Measurements from ENCODE around the gene PSMC3. TPM values are rescaled to one million over a fixed set of nuclear protein-coding genes. Genes with fewer than 3 reads are reported as not detected.
A peak's percentile ranks its signal among the peaks of the same experiment; 100 is the strongest.
"Not testable (repeated sequence)": the region's sequence is repeated elsewhere in the genome, so short reads cannot be mapped to it uniquely, and the experiment has no call there.

The PSMC3 gene
- total and polyA plus RNA-seq, 10 donors = 59.7 to 105 (median 71.7) TPM

DNA sequence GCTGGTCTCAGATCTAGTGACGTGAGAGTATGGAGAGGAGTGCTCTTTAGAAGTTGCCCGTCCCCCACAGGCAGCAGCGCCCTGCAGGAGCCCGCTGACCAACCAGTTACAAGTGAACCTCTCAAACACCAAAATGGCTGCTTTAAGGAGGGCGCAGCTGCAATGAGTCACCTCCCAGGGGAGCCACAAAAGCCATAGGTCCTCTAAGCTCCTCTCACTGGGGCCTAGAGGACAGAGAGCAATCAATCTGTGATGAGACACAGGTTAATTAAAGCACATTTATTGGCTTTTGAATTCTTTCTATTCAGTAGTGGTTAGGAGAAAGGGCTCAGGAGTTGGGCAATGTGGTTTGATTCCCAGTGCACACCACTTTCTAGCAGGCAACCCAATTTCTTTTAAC is 38.2 kb upstream of the PSMC3 start:
- Histone ChIP-seq H3K36me3 (peaks cover 0 to 99% (median 27%) of the 10 kb centered on the region in 6 donors), H3K27ac (no peak overlapping the region), H3K4me1 (peaks cover 0 to 27% (median 16%) of the 10 kb centered on the region in 6 donors), H3K27me3 (replicated peaks in 1 of 7) (no peaks in the 10 kb centered on the region), H3K4me3 (no peak overlapping the region), H3K9me3 (no peaks in the 10 kb centered on the region)
- intact Hi-C loops (cut with DNase I; ENCODE audit: low total_unique reads) = no loop called here
- WGBS, 5 donors = 91 to 97% (median 95%) methylated on average over 5 of the region's 5 CpGs
- peak; percentile 36 for DNase-seq
- TF ChIP-seq, protein P1, sequence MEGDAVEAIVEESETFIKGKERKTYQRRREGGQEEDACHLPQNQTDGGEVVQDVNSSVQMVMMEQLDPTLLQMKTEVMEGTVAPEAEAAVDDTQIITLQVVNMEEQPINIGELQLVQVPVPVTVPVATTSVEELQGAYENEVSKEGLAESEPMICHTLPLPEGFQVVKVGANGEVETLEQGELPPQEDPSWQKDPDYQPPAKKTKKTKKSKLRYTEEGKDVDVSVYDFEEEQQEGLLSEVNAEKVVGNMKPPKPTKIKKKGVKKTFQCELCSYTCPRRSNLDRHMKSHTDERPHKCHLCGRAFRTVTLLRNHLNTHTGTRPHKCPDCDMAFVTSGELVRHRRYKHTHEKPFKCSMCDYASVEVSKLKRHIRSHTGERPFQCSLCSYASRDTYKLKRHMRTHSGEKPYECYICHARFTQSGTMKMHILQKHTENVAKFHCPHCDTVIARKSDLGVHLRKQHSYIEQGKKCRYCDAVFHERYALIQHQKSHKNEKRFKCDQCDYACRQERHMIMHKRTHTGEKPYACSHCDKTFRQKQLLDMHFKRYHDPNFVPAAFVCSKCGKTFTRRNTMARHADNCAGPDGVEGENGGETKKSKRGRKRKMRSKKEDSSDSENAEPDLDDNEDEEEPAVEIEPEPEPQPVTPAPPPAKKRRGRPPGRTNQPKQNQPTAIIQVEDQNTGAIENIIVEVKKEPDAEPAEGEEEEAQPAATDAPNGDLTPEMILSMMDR (IDR thresholded peaks at IDR 0.05 in 8 of 11, conservative IDR thresholded peaks at IDR 0.05 in 3 of 11) = no peak
- TF ChIP-seq POLR2AphosphoS5 (IDR thresholded peaks at IDR 0.05) = no peak
- no peak for TF ChIP-seq POLR2A (IDR thresholded peaks at IDR 0.05)

DNA sequence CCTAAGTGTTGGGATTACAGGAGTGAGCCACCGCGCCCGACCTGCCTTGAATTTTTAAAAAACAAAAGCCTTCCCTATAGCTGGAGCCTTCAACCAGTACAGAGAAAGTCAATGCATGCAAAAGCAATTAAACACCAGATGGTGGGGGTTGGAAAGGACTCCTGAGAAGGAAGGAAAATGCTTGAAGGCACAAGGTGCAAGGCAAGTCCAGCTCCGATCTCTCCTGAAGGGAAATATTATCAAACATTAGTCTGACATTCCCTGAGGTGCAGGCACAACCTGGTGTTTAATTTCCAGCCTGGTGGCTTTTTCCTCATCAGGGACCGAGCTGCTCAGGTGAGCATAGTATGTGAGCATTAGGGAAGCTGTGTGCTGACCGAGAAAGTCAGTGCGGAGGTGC is 35.6 kb upstream of the PSMC3 start:
- H3K4me3 ChIP-seq = no peak overlapping the region
- intact Hi-C loops (cut with DNase I; ENCODE audit: low total_unique reads) = no loop called here

DNA sequence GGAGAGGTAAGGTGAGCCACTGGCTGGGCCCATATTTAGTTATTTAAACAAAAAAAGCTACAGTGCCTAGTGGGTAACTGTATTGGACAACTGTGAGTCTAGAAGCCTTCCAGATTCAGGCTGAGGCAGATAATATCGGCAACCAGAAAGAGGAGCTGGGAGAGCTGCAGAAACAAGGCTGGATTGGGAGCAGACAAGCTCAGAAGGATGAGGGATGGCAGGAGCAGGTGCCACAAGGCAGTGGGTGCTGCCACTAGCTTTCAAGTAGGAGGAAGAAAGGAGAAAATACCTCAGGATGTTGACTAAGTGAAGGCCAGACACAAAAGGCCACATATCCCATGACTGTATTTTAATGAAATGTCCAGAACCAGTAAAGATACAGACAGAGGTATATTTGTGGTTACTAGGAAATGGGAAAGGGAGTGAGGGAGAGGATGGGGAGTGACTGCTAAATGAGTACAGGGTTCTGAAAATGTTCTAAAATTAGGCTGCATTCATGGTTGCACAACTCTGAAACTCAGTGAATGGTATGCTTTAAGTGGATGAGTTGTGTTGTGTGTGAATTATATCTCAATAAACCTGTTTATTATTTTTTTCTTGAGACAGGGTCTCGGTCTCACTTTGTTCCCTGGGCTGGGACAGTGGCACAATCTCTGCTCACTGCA is 34.5 kb upstream of the PSMC3 start:
- H3K4me3 ChIP-seq = no peak overlapping the region
- H3K4me1 ChIP-seq = peaks cover 0 to 8% (median 1%) of the 10 kb centered on the region in 6 donors
- 96 to 100% (median 97%) methylated on average over 2 of the region's 2 CpGs for WGBS, 5 donors
- no peaks in the 10 kb centered on the region for H3K27me3 ChIP-seq (replicated peaks in 1 of 7)
- peaks cover 0 to 74% (median 20%) of the 10 kb centered on the region in 6 donors for H3K36me3 ChIP-seq
- H3K27ac ChIP-seq = no peak overlapping the region
- DNase-seq = no peak
- intact Hi-C loops (cut with DNase I; ENCODE audit: low total_unique reads) = no loop called here
- no peaks in the 10 kb centered on the region for H3K9me3 ChIP-seq
- TF ChIP-seq, protein P1 (IDR thresholded peaks at IDR 0.05 in 8 of 11, conservative IDR thresholded peaks at IDR 0.05 in 3 of 11) = no peak
- TF ChIP-seq POLR2A (IDR thresholded peaks at IDR 0.05) (no peak), POLR2AphosphoS5 (IDR thresholded peaks at IDR 0.05) (no peak)

More for the DNA sequence above, 35.6 kb upstream of the PSMC3 start:
- peaks cover 0 to 19% (median 11%) of the 10 kb centered on the region in 6 donors for H3K4me1 ChIP-seq
- no peaks in the 10 kb centered on the region for H3K9me3 ChIP-seq
- no peak overlapping the region for H3K27ac ChIP-seq
- TF ChIP-seq POLR2AphosphoS5 (IDR thresholded peaks at IDR 0.05) = no peak
- TF ChIP-seq POLR2A (IDR thresholded peaks at IDR 0.05) = no peak
- TF ChIP-seq, protein P1 (IDR thresholded peaks at IDR 0.05 in 8 of 11, conservative IDR thresholded peaks at IDR 0.05 in 3 of 11) = no peak
- WGBS, 5 donors = 95 to 98% (median 97%) methylated on average over 7 of the region's 7 CpGs
- H3K36me3 ChIP-seq = peaks cover 0 to 85% (median 22%) of the 10 kb centered on the region in 6 donors
- peak; percentile 40 for DNase-seq
- no peaks in the 10 kb centered on the region for H3K27me3 ChIP-seq (replicated peaks in 1 of 7)

DNA sequence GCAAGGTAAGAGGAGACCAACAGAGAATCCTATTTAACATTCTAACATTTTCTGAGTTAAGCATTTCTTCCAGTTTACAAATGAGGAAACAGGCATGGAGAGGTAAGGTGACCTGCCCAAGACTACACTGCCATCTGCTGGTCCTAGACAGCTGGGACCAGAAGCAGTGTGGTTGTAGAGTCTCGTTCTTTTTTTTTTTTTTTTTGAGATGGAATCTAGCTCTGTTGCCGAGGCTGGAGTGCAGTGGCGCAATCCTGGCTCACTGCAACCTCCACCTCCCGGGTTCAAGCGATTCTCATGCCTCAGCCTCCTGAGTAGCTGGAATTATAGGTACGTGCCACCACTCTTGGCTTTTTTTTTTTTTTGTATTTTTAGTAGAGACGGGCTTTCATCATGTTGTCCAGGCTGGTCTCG is 28.0 kb upstream of the PSMC3 start:
- H3K27ac ChIP-seq; H3K27me3 ChIP-seq (replicated peaks in 1 of 7); intact Hi-C loops (cut with DNase I; ENCODE audit: low total_unique reads); H3K9me3 ChIP-seq; H3K4me3 ChIP-seq: not testable (repeated sequence)
- WGBS, 5 donors = 24 to 30% (median 27%) methylated on average over 7 to 8 of the region's 8 CpGs
- peaks cover 0 to 15% (median 5%) of the 10 kb centered on the region in 6 donors for H3K4me1 ChIP-seq
- TF ChIP-seq, protein P1 (IDR thresholded peaks at IDR 0.05 in 8 of 11, conservative IDR thresholded peaks at IDR 0.05 in 3 of 11) = peak; percentile 58 to 87 (median 76)
- peak in 1 of 3 donors; percentile 58 for TF ChIP-seq POLR2AphosphoS5 (IDR thresholded peaks at IDR 0.05)
- DNase-seq = peak; percentile 82
- H3K36me3 ChIP-seq = peaks cover 0 to 10% (median 3%) of the 10 kb centered on the region in 6 donors

Data from spleen (tissue), 11 donors.